ACC112 (cell line): ENCODE measurements around the gene IL1RAPL1.

Experiments
- H2AFZ ChIP-seq: fragments of 200-600 bp; sonication (generic); one replicate; pipeline ENCODE4 v1.6.0; 2017; ENCODE audit warnings: antibody characterized with exemption, low read length; ENCODE audit not compliant: unreplicated experiment
- H3K27ac ChIP-seq: fragments of 200-600 bp; sonication (generic); 2 replicates; pipeline ENCODE4 v1.5.1; 2014; ENCODE audit warnings: low read depth, mild to moderate bottlenecking, antibody characterized with exemption, low read length, moderate library complexity
- H3K27me3 ChIP-seq: fragments of 200-600 bp; sonication (generic); 2 replicates; pipeline ENCODE4 v1.6.1; 2014; ENCODE audit warnings: mild to moderate bottlenecking, antibody characterized with exemption, low read length, moderate library complexity, mixed read lengths; ENCODE audit not compliant: insufficient read depth
- H3K36me3 ChIP-seq: fragments of 200-600 bp; sonication (generic); 2 replicates; pipeline ENCODE4 v1.6.1; 2016; ENCODE audit warnings: mild to moderate bottlenecking, antibody characterized with exemption, low read length, moderate library complexity, mixed read lengths; ENCODE audit not compliant: insufficient read depth
- H3K4me1 ChIP-seq: fragments of 200-600 bp; sonication (generic); one replicate; pipeline ENCODE4 v1.6.1; 2016; ENCODE audit warnings: low read length, mixed read lengths; ENCODE audit not compliant: insufficient read depth, unreplicated experiment, control insufficient read depth
- H3K4me3 ChIP-seq: fragments of 200-600 bp; sonication (generic); 2 replicates; pipeline ENCODE4 v1.5.1; 2014; ENCODE audit warnings: mild to moderate bottlenecking, low read depth, low read length
- H3K79me2 ChIP-seq: fragments of 200-600 bp; sonication (generic); one replicate; pipeline ENCODE4 v1.6.0; 2016; ENCODE audit warnings: low read length; ENCODE audit not compliant: control insufficient read depth, unreplicated experiment, insufficient read depth

The IL1RAPL1 gene

GRCh38 chrX:28585767-28586166, 1.5 kb upstream of the IL1RAPL1 start:
- Histone ChIP-seq H3K4me3 (peak overlapping the region; percentile 74), H2AFZ (no peak overlapping the region), H3K4me1 (no peaks in the 10 kb centered on the region), H3K79me2 (no peaks in the 10 kb centered on the region), H3K27me3 (peaks cover 43% of the 10 kb centered on the region), H3K27ac (no peak overlapping the region), H3K36me3 (no peaks in the 10 kb centered on the region)

DNA sequence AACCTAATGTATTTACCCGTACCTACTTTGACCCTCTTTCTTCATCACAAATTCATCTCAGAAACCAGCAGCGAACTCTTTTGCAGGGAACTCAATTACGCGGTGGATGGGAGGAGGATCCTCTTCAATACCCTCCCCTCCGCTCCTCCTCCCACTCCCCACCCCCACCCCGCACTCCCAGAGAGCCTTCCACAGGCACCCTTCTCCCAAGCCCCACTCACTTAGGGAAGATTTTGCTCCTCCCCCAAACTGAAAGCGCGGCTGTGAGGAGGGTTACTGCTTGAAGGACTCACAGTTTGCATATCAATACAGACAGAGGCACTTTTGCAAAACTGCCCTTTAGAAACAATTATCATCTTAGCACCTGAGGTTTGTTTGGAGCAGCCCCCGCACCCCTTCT, 960 bp upstream of the IL1RAPL1 start:
- Histone ChIP-seq H3K27ac (no peak overlapping the region), H3K4me3 (peak overlapping the region; percentile 74), H3K36me3 (no peaks in the 10 kb centered on the region), H3K79me2 (no peaks in the 10 kb centered on the region), H3K27me3 (peaks cover 48% of the 10 kb centered on the region), H2AFZ (no peak overlapping the region), H3K4me1 (no peaks in the 10 kb centered on the region)

- Histone ChIP-seq H3K79me2 (no peaks in the 10 kb centered on the region), H3K4me3 (no peak overlapping the region), H3K4me1 (no peaks in the 10 kb centered on the region), H3K27ac (no peak overlapping the region), H3K36me3 (no peaks in the 10 kb centered on the region), H3K27me3 (peaks cover 54% of the 10 kb centered on the region), H2AFZ (no peak overlapping the region)
Observed at GRCh38 chrX:28589046-28589445, 1.8 kb downstream of the IL1RAPL1 start.

DNA sequence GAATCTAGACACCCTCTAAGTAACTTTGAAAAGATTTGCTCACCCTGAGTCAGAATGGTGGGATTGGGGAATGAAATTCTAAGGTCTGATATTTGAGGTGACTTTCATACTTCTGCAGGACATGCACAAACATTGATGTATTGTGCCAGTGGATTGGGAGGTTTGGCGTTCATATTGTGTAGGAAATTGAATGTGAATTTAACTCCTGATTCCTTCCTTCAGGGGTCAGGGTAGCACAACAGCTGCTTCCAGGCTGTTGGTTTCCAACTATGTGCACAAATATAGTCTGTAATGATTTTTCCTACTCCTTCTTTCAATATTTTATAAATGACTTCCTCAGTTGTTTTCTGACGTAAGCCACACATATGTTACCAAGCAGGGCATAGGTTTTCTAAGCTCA, 3.1 kb downstream of the IL1RAPL1 start:
- no peak overlapping the region for H3K4me3 ChIP-seq
- peaks cover 50% of the 10 kb centered on the region for H3K27me3 ChIP-seq
- no peaks in the 10 kb centered on the region for H3K36me3 ChIP-seq
- no peaks in the 10 kb centered on the region for H3K79me2 ChIP-seq
- no peak overlapping the region for H3K27ac ChIP-seq
- H2AFZ ChIP-seq = no peak overlapping the region
- no peaks in the 10 kb centered on the region for H3K4me1 ChIP-seq

DNA sequence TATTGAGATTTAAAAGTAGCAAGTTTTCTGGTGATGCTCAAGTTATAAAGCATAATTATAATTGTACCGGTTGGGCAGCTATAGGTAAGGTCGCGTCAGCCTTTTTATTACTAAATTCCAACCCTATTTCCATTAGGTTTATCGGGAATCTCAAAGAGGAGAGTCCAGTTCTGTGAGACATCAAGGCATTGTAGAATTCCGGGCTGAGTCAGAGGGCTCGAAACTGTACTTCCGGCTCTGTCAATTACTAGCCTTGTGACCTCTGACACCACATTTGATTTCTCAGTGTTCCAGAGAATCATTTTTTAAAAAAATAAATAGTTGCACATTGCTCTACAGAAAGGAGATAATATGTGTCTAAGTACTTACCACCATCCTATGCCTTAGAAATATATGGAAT, 4.3 kb downstream of the IL1RAPL1 start:
- H3K27ac ChIP-seq = no peak overlapping the region
- no peaks in the 10 kb centered on the region for H3K36me3 ChIP-seq
- no peaks in the 10 kb centered on the region for H3K79me2 ChIP-seq
- no peak overlapping the region for H3K4me3 ChIP-seq
- no peaks in the 10 kb centered on the region for H3K4me1 ChIP-seq
- no peak overlapping the region for H2AFZ ChIP-seq
- H3K27me3 ChIP-seq = peaks cover 43% of the 10 kb centered on the region

- H3K4me1 ChIP-seq = no peaks in the 10 kb centered on the region
- no peak overlapping the region for H2AFZ ChIP-seq
- H3K36me3 ChIP-seq = no peaks in the 10 kb centered on the region
- no peak overlapping the region for H3K4me3 ChIP-seq
- no peaks in the 10 kb centered on the region for H3K79me2 ChIP-seq
- H3K27me3 ChIP-seq = peaks cover 14% of the 10 kb centered on the region
- H3K27ac ChIP-seq = no peak overlapping the region
Observed at GRCh38 chrX:28595346-28595745, 8.1 kb downstream of the IL1RAPL1 start.

DNA sequence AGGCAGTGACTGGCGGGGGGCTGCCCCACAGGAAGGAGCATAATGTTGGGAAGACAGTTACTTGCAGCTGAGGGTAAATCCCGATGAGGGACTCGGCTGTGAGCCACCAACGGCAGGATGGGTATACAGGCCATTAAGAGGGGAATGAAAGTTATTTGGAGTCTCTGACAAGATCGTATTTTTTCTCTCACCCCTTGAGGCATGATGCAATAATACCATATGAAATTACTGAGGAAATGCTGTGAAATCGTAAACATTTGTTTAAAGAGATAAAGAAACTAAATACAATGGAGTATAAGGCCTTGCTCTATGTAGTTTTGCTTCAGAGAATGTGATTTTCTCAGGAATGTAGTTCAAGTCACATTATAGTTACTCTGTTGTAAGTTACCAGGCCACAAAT, 12.7 kb downstream of the IL1RAPL1 start:
- Histone ChIP-seq H3K4me3 (no peak overlapping the region), H3K27me3 (no peaks in the 10 kb centered on the region), H3K27ac (no peak overlapping the region), H2AFZ (no peak overlapping the region), H3K79me2 (no peaks in the 10 kb centered on the region), H3K4me1 (no peaks in the 10 kb centered on the region), H3K36me3 (no peaks in the 10 kb centered on the region)

DNA sequence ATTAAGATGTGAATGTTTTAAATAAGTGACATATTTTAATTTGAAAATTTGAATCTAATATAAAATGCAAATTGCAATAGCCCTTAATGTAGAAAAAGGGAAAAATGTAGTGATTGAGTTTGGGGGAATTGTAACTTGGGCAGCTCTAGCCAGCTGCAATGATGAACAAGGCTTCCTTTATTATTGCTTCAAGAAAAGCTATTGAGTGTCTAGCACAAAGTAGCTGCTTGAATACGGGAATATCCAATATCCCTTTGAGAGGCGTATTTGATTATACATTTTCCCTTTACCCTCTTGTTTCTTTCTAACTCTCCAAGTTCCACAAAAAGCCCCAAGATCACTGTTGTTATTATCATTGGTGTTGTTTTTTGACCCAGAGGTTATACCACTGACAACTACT, 21.8 kb downstream of the IL1RAPL1 start:
- H3K27me3 ChIP-seq = no peaks in the 10 kb centered on the region
- H2AFZ ChIP-seq = no peak overlapping the region
- H3K4me1 ChIP-seq = no peaks in the 10 kb centered on the region
- H3K36me3 ChIP-seq = no peaks in the 10 kb centered on the region
- H3K27ac ChIP-seq = no peak overlapping the region
- no peak overlapping the region for H3K4me3 ChIP-seq
- H3K79me2 ChIP-seq = no peaks in the 10 kb centered on the region

DNA sequence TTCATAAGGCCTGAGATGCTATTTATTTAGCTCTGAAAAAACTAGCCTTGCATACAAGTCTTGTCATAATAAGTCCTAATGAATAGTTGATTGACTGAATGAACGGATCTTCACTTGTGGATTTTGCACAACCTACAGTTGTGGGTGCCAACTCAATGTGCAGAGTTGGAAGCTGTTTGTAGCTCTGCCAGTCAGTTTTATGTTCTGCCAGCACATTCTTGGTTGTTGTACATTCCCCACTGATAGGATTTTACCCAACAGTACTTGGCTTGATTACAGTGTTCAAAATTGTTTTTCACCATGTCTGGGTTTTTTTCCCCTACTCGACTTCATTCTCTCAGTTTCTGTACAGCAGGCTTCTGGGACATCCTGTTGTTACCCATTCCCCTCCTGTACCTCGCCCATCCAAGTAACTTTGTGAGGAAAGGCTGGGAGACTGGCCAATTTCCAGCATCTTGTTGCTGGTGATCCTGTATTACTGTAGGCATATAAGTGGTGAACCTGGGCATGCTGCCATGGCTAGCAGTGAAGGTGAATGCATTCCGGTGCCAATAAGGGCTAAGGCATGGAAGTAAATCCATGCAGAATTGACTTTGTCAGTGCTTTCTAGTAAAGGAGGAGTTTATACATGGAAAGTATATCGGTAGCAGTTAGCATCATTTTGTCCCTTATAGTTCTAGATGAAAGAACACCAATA, 22.8 kb downstream of the IL1RAPL1 start:
- no peaks in the 10 kb centered on the region for H3K79me2 ChIP-seq
- no peak overlapping the region for H3K27ac ChIP-seq
- H3K4me1 ChIP-seq = no peaks in the 10 kb centered on the region
- no peaks in the 10 kb centered on the region for H3K36me3 ChIP-seq
- no peak overlapping the region for H2AFZ ChIP-seq
- H3K27me3 ChIP-seq = no peaks in the 10 kb centered on the region
- no peak overlapping the region for H3K4me3 ChIP-seq

GRCh38 chrX:28610746-28611145, 23.5 kb downstream of the IL1RAPL1 start:
- Histone ChIP-seq H2AFZ (no peak overlapping the region), H3K4me3 (no peak overlapping the region), H3K27ac (no peak overlapping the region), H3K36me3 (no peaks in the 10 kb centered on the region), H3K4me1 (no peaks in the 10 kb centered on the region), H3K79me2 (no peaks in the 10 kb centered on the region), H3K27me3 (no peaks in the 10 kb centered on the region)

DNA sequence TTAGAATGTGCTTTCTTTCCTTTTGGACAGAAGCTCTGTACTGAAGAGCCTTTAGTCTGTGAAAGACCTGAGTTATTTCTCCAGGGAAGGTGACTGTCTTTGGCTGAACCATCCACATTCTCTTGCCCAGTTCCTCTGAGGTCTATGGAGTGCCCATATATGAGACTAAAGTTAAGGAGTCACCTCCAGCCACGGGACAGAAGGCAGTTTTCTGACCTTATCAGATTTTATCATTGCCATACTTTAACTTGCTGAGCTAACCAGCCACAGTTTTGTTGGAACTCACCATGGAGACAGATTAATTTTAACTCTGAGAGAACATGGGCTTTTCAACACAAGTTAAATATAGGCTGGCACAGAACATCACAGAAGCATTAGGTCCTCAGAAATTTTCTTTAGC, 26.3 kb downstream of the IL1RAPL1 start:
- H3K79me2 ChIP-seq = no peaks in the 10 kb centered on the region

More for the DNA sequence above, 26.3 kb downstream of the IL1RAPL1 start:
- Histone ChIP-seq H3K4me1 (no peaks in the 10 kb centered on the region), H3K27me3 (no peaks in the 10 kb centered on the region), H3K27ac (no peak overlapping the region), H3K36me3 (no peaks in the 10 kb centered on the region), H2AFZ (no peak overlapping the region), H3K4me3 (no peak overlapping the region)
